Activated CD4-positive, alpha-beta T cell treated with anti-CD3 and anti-CD28 coated beads, Interleukin-10, Interleukin-2, amounts not matched to agents 100 ng/mL and 50 ng/mL, durations not matched to agents 16 hours and 8 hours (primary cell): ENCODE measurements around the gene ATP5ME.
"Not testable (repeated sequence)": the region's sequence is repeated elsewhere in the genome, so short reads cannot be mapped to it uniquely, and the experiment has no call there.

Source experiments
- DNase-seq: peaks from one replicate; pipeline ENCODE4 v3.0.0-alpha.2; 2020

The ATP5ME gene

GRCh38 chr4:704971-705277, 30.8 kb upstream of the ATP5ME start:
- no peak for DNase-seq

GRCh38 chr4:704198-704891, 30.3 kb upstream of the ATP5ME start:
- no peak for DNase-seq

GRCh38 chr4:703336-704197, 29.5 kb upstream of the ATP5ME start:
- no peak for DNase-seq

DNA sequence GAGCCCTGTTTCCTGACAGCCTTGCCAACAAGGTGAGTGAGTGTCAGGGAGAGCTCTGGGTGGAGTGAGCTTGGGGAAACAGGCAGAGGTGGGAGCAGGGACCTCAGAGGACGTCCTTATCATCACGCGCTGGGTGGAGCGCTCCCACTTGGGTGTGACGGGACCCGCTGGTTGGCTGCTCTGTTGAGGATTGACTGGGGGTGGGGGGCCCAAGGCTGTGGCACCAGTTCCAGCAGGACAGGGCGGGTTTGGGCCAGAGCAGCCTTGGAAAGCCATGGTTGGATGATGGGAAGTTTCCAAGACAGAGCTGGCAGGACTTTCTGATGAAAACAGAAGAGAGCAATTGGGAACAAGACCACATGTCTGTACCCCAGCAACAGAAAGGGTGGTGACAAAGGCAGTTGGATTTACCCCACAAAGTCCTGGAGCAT, 28.6 kb upstream of the ATP5ME start:
- no peak for DNase-seq

GRCh38 chr4:700587-701264, 26.6 kb upstream of the ATP5ME start:
- no peak for DNase-seq

DNA sequence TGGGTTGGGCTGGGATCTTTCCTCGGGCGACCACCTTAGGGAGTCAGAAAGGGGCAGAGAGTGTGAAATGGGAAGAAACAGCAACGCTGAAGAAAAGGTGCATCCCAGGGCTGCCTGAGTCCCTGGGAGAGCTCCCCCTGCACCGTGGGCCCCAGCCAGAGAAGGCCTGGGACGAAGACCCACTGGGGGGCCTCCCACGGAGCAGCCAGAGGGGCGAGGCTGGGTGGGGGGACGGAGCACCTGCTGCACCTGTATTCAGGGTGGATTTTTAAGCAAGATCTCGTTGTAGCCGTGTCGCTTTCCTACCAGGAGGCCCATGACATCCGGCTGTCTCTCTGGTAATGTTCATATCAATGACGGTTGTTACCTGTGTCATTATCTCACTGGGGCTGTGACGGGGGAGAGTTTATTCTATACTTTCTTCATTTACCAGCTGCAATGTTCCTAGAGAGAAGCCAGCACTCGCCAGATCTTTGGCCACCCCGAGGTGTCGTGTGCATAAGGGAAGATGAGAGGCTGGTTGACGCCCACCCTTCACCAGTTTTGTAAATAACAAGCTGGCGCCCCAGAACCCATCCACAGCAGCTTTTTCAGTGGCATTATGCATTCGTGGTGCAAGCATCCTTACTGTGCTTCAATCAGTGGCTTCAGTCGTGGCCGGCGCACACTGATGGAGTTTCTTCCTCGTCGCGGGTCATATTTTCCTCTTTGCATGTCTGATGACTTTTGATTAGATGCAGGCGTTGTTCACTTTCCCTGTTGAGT, 25.9 kb upstream of the ATP5ME start:
- DNase-seq: no peak

GRCh38 chr4:694341-694940, 20.4 kb upstream of the ATP5ME start:
- DNase-seq: not testable (repeated sequence)

DNA sequence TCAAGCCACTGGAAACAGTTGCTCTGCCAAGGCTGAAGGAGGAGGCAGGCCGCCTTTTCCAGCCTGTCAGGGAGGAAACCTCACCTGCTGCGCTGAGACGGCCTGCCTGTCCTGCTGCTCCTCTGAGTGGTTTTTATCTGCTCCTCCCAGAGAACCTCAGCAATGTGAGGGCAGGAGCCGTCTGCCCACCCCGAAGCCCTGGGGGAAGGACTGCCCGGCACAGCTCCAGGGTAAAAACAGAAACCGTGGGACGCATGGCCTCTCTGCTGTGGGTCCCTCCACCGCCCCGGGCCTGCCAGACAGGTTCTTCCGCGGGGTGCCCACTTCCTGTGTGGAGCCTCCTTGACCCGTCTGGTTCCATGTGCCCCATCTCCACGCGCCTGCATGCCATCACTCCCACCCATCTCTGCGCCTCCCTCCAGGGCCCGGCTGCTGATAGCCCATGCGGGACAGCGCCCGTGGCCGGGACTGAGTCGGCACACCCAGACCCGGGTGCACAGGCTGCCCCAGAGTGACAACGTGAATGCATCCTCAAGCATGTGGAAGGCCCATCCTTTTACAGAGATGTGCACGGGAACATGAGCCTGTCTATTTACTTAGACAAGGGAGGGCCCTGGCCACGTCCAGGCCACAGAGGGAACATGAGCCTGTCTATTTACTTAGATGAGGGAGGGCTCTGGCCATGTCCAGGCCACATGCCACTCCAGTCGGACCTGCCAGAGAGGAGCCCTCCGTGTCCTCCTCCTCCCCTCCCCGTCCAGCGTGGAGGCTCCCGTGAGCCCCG, 18.9 kb upstream of the ATP5ME start:
- no peak for DNase-seq

DNA sequence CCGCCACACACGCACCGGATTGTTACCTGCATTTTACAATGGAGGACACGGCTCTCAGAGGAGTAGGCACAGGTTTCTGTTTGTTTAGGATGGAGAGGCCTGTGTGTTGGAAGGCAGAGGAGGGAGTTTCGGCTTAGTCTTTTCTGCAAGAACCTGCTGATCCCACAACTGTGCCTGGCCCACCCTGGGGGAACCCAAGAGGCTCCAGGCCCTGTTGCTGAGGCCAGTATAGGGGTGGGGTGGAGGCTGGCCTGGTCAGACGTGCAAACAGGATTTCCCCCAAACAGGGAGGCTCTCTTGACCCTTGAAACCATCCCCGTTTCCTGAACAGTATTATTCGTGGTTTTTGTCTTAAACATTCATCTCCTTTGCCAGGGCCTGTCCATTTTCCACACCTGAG, 15.6 kb upstream of the ATP5ME start:
- DNase-seq: no peak

DNA sequence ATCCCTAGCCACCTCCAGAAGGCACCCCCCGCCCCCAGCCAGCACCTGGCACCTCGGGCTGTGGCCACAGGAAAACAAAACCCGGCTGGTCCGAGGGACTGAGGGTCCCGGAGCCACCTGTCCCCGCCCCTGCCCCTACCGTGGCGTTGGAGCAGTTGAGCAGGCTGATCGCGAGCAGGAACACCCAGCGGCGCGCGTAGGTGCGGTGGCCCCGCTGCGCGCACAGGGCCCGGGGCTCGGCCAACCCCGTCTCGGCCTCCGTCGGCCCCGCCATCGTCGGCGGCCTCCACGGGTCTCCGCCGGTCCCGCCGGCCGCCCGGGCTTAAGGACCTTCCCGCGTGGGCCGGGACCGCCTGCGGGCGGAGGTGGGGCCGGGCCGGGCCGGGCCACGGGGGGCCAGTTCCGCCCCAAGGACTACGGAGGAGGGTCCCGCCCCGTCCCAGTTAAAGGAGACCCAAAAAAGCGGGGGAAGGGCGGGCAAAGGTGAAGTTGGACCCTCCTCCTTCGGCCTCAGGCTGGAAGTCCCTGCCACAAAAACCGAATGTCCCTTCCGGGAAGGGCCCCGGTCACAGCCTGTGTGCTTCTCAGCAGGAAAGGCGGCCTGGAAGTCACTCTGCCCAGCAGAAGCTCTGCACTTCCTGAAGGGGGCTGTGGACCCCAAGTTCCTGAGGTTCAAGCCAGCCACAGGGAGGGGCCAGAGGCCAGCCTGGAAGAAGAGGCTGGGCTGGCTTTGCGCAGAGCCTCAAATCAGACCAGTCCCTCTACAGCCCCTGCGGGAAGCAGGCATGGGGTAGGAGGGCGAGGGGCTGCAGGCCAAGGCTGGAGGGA, 15.0 kb upstream of the ATP5ME start, which contains the start of gene SLC49A3:
SLC49A3 (minus strand) TSS at position 298 of the 828 bp plus-strand sequence; CDS start at position 274, 24 bp downstream.
- no peak for DNase-seq

DNA sequence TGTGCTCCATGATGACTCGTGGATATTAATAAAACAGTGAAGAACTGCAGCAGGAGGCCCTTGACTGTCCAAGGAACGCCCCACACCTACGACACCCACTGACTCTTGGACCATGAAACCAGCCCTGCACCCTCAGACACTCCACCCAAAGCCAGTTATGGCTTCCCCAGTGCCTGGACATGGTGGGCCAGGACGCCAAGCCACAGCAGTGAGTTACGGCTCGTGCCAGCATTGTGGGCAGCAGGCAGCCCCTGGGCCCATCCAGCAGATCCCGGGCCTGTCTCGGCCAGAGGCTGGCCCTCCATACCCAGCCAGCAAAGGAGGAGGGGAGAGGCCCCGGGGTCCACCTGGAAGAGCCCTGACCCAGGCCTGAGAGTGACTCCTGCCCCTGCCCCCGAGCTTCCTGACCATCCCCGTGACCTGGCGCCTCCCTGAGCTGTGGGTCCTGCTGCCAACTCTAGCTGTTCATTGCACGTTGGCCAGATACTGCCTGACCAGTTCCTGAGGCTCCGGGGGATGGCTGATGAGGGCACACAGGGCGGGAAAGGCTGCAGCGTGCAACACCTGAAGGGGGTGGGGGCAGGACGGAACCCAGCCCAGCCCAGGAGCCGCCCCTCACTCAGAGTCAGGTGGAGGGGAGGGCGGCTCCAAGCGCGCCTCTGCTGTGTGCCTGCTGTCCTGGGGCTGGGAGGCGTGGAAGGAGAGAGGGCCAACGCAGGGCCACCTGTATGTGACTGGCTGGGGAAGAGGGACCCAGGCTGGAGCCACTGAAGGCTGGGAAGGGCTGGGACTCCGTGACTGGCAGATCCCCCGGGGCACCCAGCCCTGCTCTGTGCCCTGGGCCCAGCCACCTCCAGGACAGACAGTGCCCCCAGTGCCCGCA, 14.1 kb upstream of the ATP5ME start:
- DNase-seq: no peak

DNA sequence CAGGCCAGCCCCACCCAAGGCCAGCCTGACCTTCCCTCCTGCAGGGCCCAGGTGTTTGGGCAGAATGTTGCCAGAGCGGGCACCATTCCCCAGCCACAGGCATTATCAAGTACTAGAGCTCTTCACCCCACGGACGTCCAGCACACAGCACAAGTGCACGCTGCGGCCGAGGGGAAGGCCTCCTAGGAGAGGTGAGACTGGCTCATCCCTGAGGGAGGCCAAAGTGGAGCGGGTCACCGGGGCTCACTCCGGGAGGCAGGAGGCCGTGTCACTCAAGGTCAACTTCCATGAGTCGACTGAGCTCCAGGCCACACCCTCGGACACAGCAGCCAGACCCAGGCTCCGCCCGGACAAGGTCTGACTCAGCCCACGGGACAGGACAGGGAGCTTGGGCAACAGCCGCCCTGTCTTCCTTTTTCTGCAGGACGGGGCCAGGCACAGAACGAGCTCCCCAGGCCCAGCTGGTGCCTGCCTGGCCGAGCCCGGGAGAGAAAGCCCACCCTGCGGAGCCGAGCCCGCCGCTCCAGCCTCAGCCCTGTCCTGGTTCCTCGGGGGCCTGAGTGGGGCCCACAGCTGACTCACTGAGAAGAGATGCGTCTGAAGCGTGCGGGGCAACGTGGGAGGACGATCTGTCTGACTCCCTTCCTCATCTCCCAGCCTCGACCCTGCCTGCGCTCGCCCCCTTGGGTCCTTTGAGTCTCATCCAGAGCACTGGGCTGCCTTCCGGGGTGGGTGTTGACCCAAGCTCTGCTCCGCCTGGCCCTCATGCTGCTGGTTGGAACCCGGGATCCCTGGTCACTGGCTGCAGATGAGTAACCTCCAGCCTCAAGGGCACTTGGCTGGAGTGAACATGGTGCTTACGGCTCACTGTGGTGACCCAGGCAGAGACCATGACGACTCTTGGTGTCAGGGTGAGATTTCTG, 13.2 kb upstream of the ATP5ME start:
- no peak for DNase-seq

DNA sequence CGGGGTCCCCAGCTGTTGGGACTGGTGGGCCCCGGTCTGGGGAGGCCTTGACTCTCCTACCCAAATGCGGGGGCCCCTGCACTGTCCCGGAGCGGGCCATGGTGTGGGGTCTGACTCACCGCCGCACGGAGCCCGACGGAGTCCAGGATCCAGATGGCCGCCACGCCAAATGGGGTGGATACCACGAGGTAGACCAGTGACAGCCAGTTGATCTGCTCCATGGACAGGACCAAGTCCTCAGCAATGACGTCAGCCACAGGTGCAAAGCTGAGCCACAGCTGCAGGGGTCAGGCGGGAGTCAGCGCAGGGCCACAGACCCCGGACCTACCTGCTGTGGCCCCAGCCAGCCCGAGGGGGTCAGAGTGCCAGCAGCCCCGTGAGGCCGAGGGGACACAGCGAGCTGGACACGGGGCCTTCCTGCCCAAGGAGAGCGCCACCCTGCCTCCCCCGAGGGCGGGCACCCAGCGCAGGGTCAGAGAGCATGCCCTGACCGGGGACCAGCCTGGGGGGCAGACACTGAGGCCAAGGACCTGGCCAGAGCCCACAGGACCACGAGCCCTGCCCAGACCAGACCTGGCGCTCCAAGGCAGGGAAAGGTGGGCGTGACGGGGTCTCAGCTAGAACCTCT, 12.5 kb upstream of the ATP5ME start:
- no peak for DNase-seq

- no peak for DNase-seq
These were observed 11.8 kb upstream of the ATP5ME start for GRCh38 chr4:685679-686412.

- DNase-seq: no peak
These were observed 10.7 kb upstream of the ATP5ME start for GRCh38 chr4:684623-685327.

DNA sequence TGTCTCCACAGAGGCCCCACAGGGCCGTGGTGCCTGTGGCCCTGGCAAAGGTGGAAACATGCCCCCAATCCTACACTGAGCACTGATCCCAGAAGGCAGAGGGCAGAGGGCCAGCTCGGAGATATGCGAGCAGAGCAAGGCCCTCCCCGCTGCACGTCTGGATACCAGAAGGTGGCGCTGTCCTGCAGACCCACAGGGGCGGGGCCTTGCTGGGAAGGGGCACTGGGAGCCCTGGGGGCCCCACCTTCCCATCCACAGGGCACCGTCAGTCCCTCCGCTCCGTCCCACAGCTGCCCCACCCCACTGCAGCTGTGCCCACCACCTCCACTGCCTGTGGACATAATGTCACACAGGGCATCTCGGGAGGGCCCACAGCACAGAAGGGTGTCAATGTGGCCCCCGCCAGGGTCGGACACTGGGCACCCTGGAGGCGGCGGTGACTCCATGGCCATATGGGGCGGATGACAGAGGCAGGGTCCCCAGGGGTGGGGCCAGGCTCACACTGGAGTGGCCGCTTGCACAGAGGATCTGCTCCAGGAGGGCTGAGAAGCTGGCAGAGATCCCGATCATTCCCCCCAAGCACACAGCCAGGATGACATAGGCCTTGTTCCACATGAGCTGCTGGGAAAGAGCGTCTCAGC, 10.0 kb upstream of the ATP5ME start:
- peak; percentile 51 for DNase-seq
